ENCODE results near the gene PTPRR.
"Not testable (repeated sequence)": the region's sequence is repeated elsewhere in the genome, so short reads cannot be mapped to it uniquely, and the experiment has no call there.

The PTPRR gene

GRCh38 chr12:70842942-70843341 is 77.6 kb downstream of the PTPRR start:
- in situ Hi-C loops (cut with HindIII; ENCODE audit: low sequenced_read_pairs), result no loop called here

GRCh38 chr12:70842136-70842535 is 78.4 kb downstream of the PTPRR start:
- in situ Hi-C loops (cut with HindIII; ENCODE audit: low sequenced_read_pairs), result no loop called here

GRCh38 chr12:70840656-70841350 is 79.7 kb downstream of the PTPRR start:
- in situ Hi-C loops (cut with HindIII; ENCODE audit: low sequenced_read_pairs), result no loop called here

- in situ Hi-C loops (cut with HindIII; ENCODE audit: low sequenced_read_pairs), result no loop called here
Observed at GRCh38 chr12:70839544-70839943, 81.0 kb downstream of the PTPRR start.

GRCh38 chr12:70838127-70838526 is 82.4 kb downstream of the PTPRR start:
- in situ Hi-C loops (cut with HindIII; ENCODE audit: low sequenced_read_pairs), result no loop called here

GRCh38 chr12:70837026-70837425 is 83.5 kb downstream of the PTPRR start:
- in situ Hi-C loops (cut with HindIII; ENCODE audit: low sequenced_read_pairs), result no loop called here

- in situ Hi-C loops (cut with HindIII; ENCODE audit: low sequenced_read_pairs), result no loop called here
Observed at GRCh38 chr12:70835948-70836347, 84.6 kb downstream of the PTPRR start.

GRCh38 chr12:70831543-70831942 is 89.0 kb downstream of the PTPRR start:
- in situ Hi-C loops (cut with HindIII; ENCODE audit: low sequenced_read_pairs), result no loop called here

- in situ Hi-C loops (cut with HindIII; ENCODE audit: low sequenced_read_pairs), result no loop called here
Observed at GRCh38 chr12:70830221-70831061, 90.1 kb downstream of the PTPRR start.

- in situ Hi-C loops (cut with HindIII; ENCODE audit: low sequenced_read_pairs), result no loop called here
Observed at GRCh38 chr12:70829070-70829469, 91.5 kb downstream of the PTPRR start.

- in situ Hi-C loops (cut with HindIII; ENCODE audit: low sequenced_read_pairs), result no loop called here
Observed at GRCh38 chr12:70828351-70828750, 92.2 kb downstream of the PTPRR start.

- in situ Hi-C loops (cut with HindIII; ENCODE audit: low sequenced_read_pairs), result no loop called here
Observed at GRCh38 chr12:70826156-70826555, 94.4 kb downstream of the PTPRR start.

- in situ Hi-C loops (cut with HindIII; ENCODE audit: low sequenced_read_pairs), result no loop called here
Observed at GRCh38 chr12:70824511-70824910, 96.0 kb downstream of the PTPRR start.

- in situ Hi-C loops (cut with HindIII; ENCODE audit: low sequenced_read_pairs), result no loop called here
Observed at GRCh38 chr12:70823182-70823976, 97.2 kb downstream of the PTPRR start.

GRCh38 chr12:70822412-70822811 is 98.1 kb downstream of the PTPRR start:
- in situ Hi-C loops (cut with HindIII; ENCODE audit: low sequenced_read_pairs), result no loop called here

GRCh38 chr12:70815971-70816391 is 104.6 kb downstream of the PTPRR start:
- in situ Hi-C loops (cut with HindIII; ENCODE audit: low sequenced_read_pairs), result no loop called here

- in situ Hi-C loops (cut with HindIII; ENCODE audit: low sequenced_read_pairs), result no loop called here
Observed at GRCh38 chr12:70815056-70815455, 105.5 kb downstream of the PTPRR start.

- in situ Hi-C loops (cut with HindIII; ENCODE audit: low sequenced_read_pairs), result no loop called here
Observed at GRCh38 chr12:70813559-70813958, 107.0 kb downstream of the PTPRR start.

- in situ Hi-C loops (cut with HindIII; ENCODE audit: low sequenced_read_pairs), result no loop called here
Observed at GRCh38 chr12:70812136-70812535, 108.4 kb downstream of the PTPRR start.

- in situ Hi-C loops (cut with HindIII; ENCODE audit: low sequenced_read_pairs), result no loop called here
Observed at GRCh38 chr12:70809887-70810286, 110.7 kb downstream of the PTPRR start.

- in situ Hi-C loops (cut with HindIII; ENCODE audit: low sequenced_read_pairs), result not testable (repeated sequence)
Observed at GRCh38 chr12:70807993-70808392, 112.5 kb downstream of the PTPRR start.

All from DLD1 (cell line).